ENCODE data around the gene TMEM245.

TMEM245 gene

GRCh38 chr9:109039539-109039938 is 80.2 kb downstream of the TMEM245 start:
- TF ChIP-seq CTCF (IDR thresholded peaks at IDR 0.05; ENCODE audit: borderline replicate concordance, insufficient read depth, low read depth, low read length) = no peak
- no peak overlapping the region for H3K4me3 ChIP-seq (ENCODE audit: low read depth, low read length)

GRCh38 chr9:109037946-109038715 is 81.6 kb downstream of the TMEM245 start:
- no peak for TF ChIP-seq CTCF (IDR thresholded peaks at IDR 0.05; ENCODE audit: borderline replicate concordance, insufficient read depth, low read depth, low read length)
- no peak overlapping the region for H3K4me3 ChIP-seq (ENCODE audit: low read depth, low read length)

GRCh38 chr9:109036744-109037680 is 82.7 kb downstream of the TMEM245 start:
- TF ChIP-seq CTCF (IDR thresholded peaks at IDR 0.05; ENCODE audit: borderline replicate concordance, insufficient read depth, low read depth, low read length) = no peak
- H3K4me3 ChIP-seq (ENCODE audit: low read depth, low read length) = no peak overlapping the region

DNA sequence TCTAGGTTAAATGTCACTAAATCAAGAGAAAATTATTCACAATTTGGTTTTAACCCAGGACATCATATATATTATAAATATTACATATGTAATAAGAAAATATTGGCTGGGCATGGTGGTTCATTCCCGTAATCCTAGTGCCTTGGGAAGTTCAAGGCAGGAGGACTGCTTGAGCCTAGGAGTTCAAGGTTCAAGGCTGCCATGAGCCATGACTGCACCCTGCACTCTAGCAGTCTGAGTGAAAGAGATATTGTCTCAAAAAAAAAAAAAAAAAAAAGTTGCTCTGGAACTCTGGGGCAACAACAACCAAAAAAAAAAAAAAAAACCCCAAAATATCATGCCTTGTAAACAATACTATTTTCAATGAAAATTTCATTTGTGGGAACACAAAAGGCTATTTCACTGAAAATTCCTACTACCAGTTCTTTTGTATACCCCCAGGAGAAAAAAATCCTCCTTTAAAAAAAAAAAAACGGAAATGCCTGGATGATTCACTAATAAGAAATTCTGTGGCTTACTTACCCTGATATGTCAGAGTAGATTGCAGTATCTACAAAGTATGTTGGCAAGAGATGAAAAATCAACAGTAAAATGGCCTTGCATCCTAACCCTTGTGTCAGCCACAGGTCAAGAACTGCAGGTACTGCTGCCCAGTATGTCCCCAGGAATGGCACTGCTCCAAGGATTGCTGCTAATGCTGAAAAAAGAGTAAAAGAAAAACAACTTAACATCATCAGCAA is 83.9 kb downstream of the TMEM245 start:
- H3K4me3 ChIP-seq (ENCODE audit: low read depth, low read length) = no peak overlapping the region
- no peak for TF ChIP-seq CTCF (IDR thresholded peaks at IDR 0.05; ENCODE audit: borderline replicate concordance, insufficient read depth, low read depth, low read length)

DNA sequence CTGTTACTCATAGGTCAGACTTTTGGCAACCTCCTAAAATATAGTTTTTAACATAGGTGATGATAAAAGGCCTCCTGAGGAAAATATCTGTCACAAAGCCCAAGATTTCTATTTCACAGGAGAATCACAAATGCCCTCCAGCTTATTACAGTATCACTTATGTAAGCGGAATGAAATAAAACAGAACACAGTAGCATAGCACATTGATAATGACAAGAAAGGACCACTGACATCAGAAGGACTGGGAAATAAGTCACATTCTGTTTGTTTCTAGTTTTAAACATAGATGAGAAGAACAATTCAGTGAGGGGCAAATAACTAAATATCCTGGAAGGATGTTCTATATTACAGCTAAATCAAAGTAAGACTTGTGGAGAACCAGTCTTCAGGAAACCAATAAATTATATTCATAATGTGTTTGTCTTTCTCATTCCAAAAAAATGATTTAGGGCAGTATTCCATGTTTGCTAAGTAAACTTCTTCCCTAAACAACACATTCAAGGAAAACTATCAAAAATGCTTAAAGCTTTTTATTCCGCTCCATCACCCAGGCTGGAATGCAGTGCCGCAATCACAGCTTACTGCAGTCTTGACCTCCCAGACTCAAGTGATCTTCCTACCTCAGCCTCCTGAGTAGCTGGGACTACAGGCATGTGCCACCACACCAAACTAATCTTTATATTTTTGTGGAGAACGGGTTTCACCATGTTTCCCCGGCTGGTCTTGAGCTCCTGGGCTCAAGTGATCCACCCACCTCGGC is 85.6 kb downstream of the TMEM245 start:
- no peak overlapping the region for H3K4me3 ChIP-seq (ENCODE audit: low read depth, low read length)
- TF ChIP-seq CTCF (IDR thresholded peaks at IDR 0.05; ENCODE audit: borderline replicate concordance, insufficient read depth, low read depth, low read length) = no peak

- no peak for TF ChIP-seq CTCF (IDR thresholded peaks at IDR 0.05; ENCODE audit: borderline replicate concordance, insufficient read depth, low read depth, low read length)
- H3K4me3 ChIP-seq (ENCODE audit: low read depth, low read length) = no peak overlapping the region
These were observed 88.5 kb downstream of the TMEM245 start for GRCh38 chr9:109031241-109031640.
